ES-I3 (cell line): ENCODE results near the gene HMGN3.

ENCODE experiments used
- H3K36me3 ChIP-seq: 2 replicates; pipeline ENCODE4 v1.6.1; 2013; ENCODE audit warnings: mild to moderate bottlenecking, low read length, control low read depth, moderate library complexity; ENCODE audit not compliant: insufficient read depth
- H3K4me1 ChIP-seq: 2 replicates; pipeline ENCODE4 v1.6.1; 2013; ENCODE audit warnings: mild to moderate bottlenecking, control low read depth, low read length; ENCODE audit not compliant: insufficient read depth
- H3K9ac ChIP-seq: 2 replicates; pipeline ENCODE4 v1.6.1; 2013; ENCODE audit warnings: low read depth, mild to moderate bottlenecking, low read length, moderate library complexity
- H3K9me3 ChIP-seq: 2 replicates; pipeline ENCODE4 v1.6.1; 2013; ENCODE audit warnings: mild to moderate bottlenecking, low read length, moderate library complexity; ENCODE audit not compliant: control insufficient read depth, insufficient read depth

HMGN3 gene

GRCh38 chr6:79246891-79247290 lies 12.4 kb upstream of the HMGN3 start:
- Histone ChIP-seq H3K36me3 (no peaks in the 10 kb centered on the region), H3K9ac (no peak overlapping the region), H3K4me1 (no peaks in the 10 kb centered on the region)

GRCh38 chr6:79241228-79241627 lies 6.7 kb upstream of the HMGN3 start:
- Histone ChIP-seq H3K36me3 (no peaks in the 10 kb centered on the region), H3K9me3 (0 out of 2 replicates have a peak, but pooled peaks cover 2% of the 10 kb centered on the region), H3K4me1 (no peaks in the 10 kb centered on the region), H3K9ac (no peak overlapping the region)

More at GRCh38 chr6:79246891-79247290, 12.4 kb upstream of the HMGN3 start:
- peaks cover 8% of the 10 kb centered on the region; the same call in 1 of the 2 replicates for H3K9me3 ChIP-seq

- Histone ChIP-seq H3K4me1 (no peaks in the 10 kb centered on the region), H3K36me3 (no peaks in the 10 kb centered on the region), H3K9ac (no peak overlapping the region), H3K9me3 (0 out of 2 replicates have a peak, but pooled peaks cover under 1% of the 10 kb centered on the region)
These were observed 6.0 kb upstream of the HMGN3 start for GRCh38 chr6:79240509-79240908.

GRCh38 chr6:79239536-79240168 lies 5.2 kb upstream of the HMGN3 start:
- Histone ChIP-seq H3K4me1 (no peaks in the 10 kb centered on the region), H3K9ac (no peak overlapping the region), H3K9me3 (no peaks in the 10 kb centered on the region), H3K36me3 (no peaks in the 10 kb centered on the region)

GRCh38 chr6:79238919-79239318 lies 4.4 kb upstream of the HMGN3 start:
- Histone ChIP-seq H3K4me1 (no peaks in the 10 kb centered on the region), H3K9ac (no peak overlapping the region), H3K36me3 (no peaks in the 10 kb centered on the region), H3K9me3 (no peaks in the 10 kb centered on the region)

- no peaks in the 10 kb centered on the region for H3K9me3 ChIP-seq
- H3K36me3 ChIP-seq = no peaks in the 10 kb centered on the region
- no peak overlapping the region for H3K9ac ChIP-seq
- 0 out of 2 replicates have a peak, but pooled peaks cover 3% of the 10 kb centered on the region for H3K4me1 ChIP-seq
These were observed 2.2 kb upstream of the HMGN3 start for GRCh38 chr6:79236711-79237110.

GRCh38 chr6:79233611-79234149 lies 802 bp downstream of the HMGN3 start:
- no peaks in the 10 kb centered on the region for H3K36me3 ChIP-seq
- H3K9me3 ChIP-seq = no peaks in the 10 kb centered on the region
- H3K9ac ChIP-seq = peak overlapping the region; percentile 85
- H3K4me1 ChIP-seq = 0 out of 2 replicates have a peak, but pooled peaks cover 3% of the 10 kb centered on the region

GRCh38 chr6:79232696-79233462 lies 1.6 kb downstream of the HMGN3 start:
- Histone ChIP-seq H3K9me3 (no peaks in the 10 kb centered on the region), H3K9ac (peak overlapping the region; percentile 85), H3K36me3 (no peaks in the 10 kb centered on the region), H3K4me1 (0 out of 2 replicates have a peak, but pooled peaks cover 3% of the 10 kb centered on the region)

GRCh38 chr6:79231666-79232065 lies 2.8 kb downstream of the HMGN3 start:
- H3K9ac ChIP-seq = no peak overlapping the region

GRCh38 chr6:79231101-79231500 lies 3.4 kb downstream of the HMGN3 start:
- Histone ChIP-seq H3K9ac (no peak overlapping the region), H3K4me1 (0 out of 2 replicates have a peak, but pooled peaks cover 3% of the 10 kb centered on the region), H3K9me3 (no peaks in the 10 kb centered on the region), H3K36me3 (no peaks in the 10 kb centered on the region)

More at GRCh38 chr6:79231666-79232065, 2.8 kb downstream of the HMGN3 start:
- Histone ChIP-seq H3K9me3 (no peaks in the 10 kb centered on the region), H3K4me1 (0 out of 2 replicates have a peak, but pooled peaks cover 3% of the 10 kb centered on the region), H3K36me3 (no peaks in the 10 kb centered on the region)

GRCh38 chr6:79230149-79230548 lies 4.3 kb downstream of the HMGN3 start:
- no peaks in the 10 kb centered on the region for H3K36me3 ChIP-seq
- H3K9me3 ChIP-seq = no peaks in the 10 kb centered on the region
- H3K9ac ChIP-seq = no peak overlapping the region
- 0 out of 2 replicates have a peak, but pooled peaks cover 3% of the 10 kb centered on the region for H3K4me1 ChIP-seq

- Histone ChIP-seq H3K9ac (no peak overlapping the region), H3K36me3 (no peaks in the 10 kb centered on the region), H3K9me3 (no peaks in the 10 kb centered on the region), H3K4me1 (0 out of 2 replicates have a peak, but pooled peaks cover 3% of the 10 kb centered on the region)
These were observed 7.0 kb downstream of the HMGN3 start for GRCh38 chr6:79227445-79227844.

- Histone ChIP-seq H3K4me1 (no peaks in the 10 kb centered on the region), H3K36me3 (no peaks in the 10 kb centered on the region), H3K9me3 (no peaks in the 10 kb centered on the region), H3K9ac (no peak overlapping the region)
These were observed 7.8 kb downstream of the HMGN3 start for GRCh38 chr6:79226660-79227059.

GRCh38 chr6:79225717-79226599 lies 8.5 kb downstream of the HMGN3 start:
- Histone ChIP-seq H3K9me3 (no peaks in the 10 kb centered on the region), H3K4me1 (no peaks in the 10 kb centered on the region), H3K36me3 (no peaks in the 10 kb centered on the region)

More at GRCh38 chr6:79225717-79226599, 8.5 kb downstream of the HMGN3 start:
- no peak overlapping the region for H3K9ac ChIP-seq
